Measurements from ENCODE around the gene CATSPER4. TPM values are rescaled to one million over a fixed set of nuclear protein-coding genes. Genes with fewer than 3 reads are reported as not detected.

Gene CATSPER4
- not detected in 2 replicates for total RNA-seq

GRCh38 chr1:26190373-26190987, at the start of gene CATSPER4:
CATSPER4 (plus strand) TSS chr1:26190602; CDS start chr1:26190628, 26 bp downstream.

GRCh38 chr1:26158908-26159742, 31.3 kb upstream of the CATSPER4 start, which contains the start of gene FAM110D:
FAM110D (plus strand) TSS chr1:26159079; CDS start chr1:26161292, 2,213 bp downstream.

GRCh38 chr1:26168410-26169197, 21.8 kb upstream of the CATSPER4 start, which contains the start of gene C1orf232:
C1orf232 (minus strand) TSS chr1:26168963; CDS start chr1:26168499, 464 bp downstream.

GRCh38 chr1:26169669-26170471, 20.5 kb upstream of the CATSPER4 start, which contains the start of gene ZNF593:
ZNF593 (plus strand) TSS chr1:26169908; CDS start chr1:26169984, 76 bp downstream.

GRCh38 chr1:26171084-26172072, 19.0 kb upstream of the CATSPER4 start, which contains the start of gene ZNF593OS:
ZNF593OS (minus strand) TSS chr1:26171832; CDS start chr1:26171661, 171 bp downstream.

GRCh38 chr1:26177182-26177684, 13.2 kb upstream of the CATSPER4 start, which contains the start of gene CNKSR1:
CNKSR1 (plus strand) TSS chr1:26177491; CDS start chr1:26177548, 57 bp downstream.

GRCh38 chr1:26233903-26234643, 43.7 kb downstream of the CATSPER4 start, which contains the start of gene CEP85:
CEP85 (plus strand) TSS chr1:26234200; CDS start chr1:26239784, 5,584 bp downstream.

Other genes starting within 250 kb of the CATSPER4 start
- gene PAFAH2, start 192.5 kb upstream of the CATSPER4 start, total RNA-seq = 11.9 and 15.3 TPM in 2 replicates
- gene EXTL1, start 168.8 kb upstream of the CATSPER4 start, total RNA-seq = 4.3 and 26.5 TPM in 2 replicates
- gene SLC30A2, start 144.5 kb upstream of the CATSPER4 start, total RNA-seq = not detected in 2 replicates
- not detected in 2 replicates for gene TRIM63, start 123.0 kb upstream of the CATSPER4 start, total RNA-seq
- 2.6 and 3.2 TPM in 2 replicates for gene PDIK1L, start 78.8 kb upstream of the CATSPER4 start, total RNA-seq
- gene FAM110D, start 31.5 kb upstream of the CATSPER4 start, total RNA-seq = not detected in 2 replicates
- not detected in 2 replicates for gene C1orf232, start 21.6 kb upstream of the CATSPER4 start, total RNA-seq
- gene ZNF593, start 20.7 kb upstream of the CATSPER4 start, total RNA-seq = 26.4 and 32.3 TPM in 2 replicates
- 0.29 TPM in 1 of 2 replicates, not detected in the other for gene ZNF593OS, start 18.8 kb upstream of the CATSPER4 start, total RNA-seq
- not detected in 2 replicates for gene CNKSR1, start 13.1 kb upstream of the CATSPER4 start, total RNA-seq
- 8.7 and 8.9 TPM in 2 replicates for gene CEP85, start 43.6 kb downstream of the CATSPER4 start, total RNA-seq
- 206 and 215 TPM in 2 replicates for gene SH3BGRL3, start 89.5 kb downstream of the CATSPER4 start, total RNA-seq
- gene UBXN11, start 116.0 kb downstream of the CATSPER4 start, total RNA-seq = 3.5 and 7.8 TPM in 2 replicates
- gene CD52, start 127.4 kb downstream of the CATSPER4 start, total RNA-seq = 0.71 TPM in 1 of 2 replicates, not detected in the other
- not detected in 2 replicates for gene CRYBG2, start 163.5 kb downstream of the CATSPER4 start, total RNA-seq
- gene ZNF683, start 182.1 kb downstream of the CATSPER4 start, total RNA-seq = not detected in 2 replicates
- gene LIN28A, start 220.2 kb downstream of the CATSPER4 start, total RNA-seq = not detected in 2 replicates
- gene DHDDS, start 241.7 kb downstream of the CATSPER4 start, total RNA-seq = 65.4 and 85.6 TPM in 2 replicates